GM19467 (cell line): ENCODE results near the gene NEDD1.

ENCODE experiments used
- ATAC-seq: cut with Tn5 transposase; IDR thresholded peaks from one replicate; pipeline ENCODE4 v1.9.1; 2021; ENCODE audit warnings: mild to moderate bottlenecking, moderate library complexity; ENCODE audit not compliant: unreplicated experiment

Gene NEDD1

DNA sequence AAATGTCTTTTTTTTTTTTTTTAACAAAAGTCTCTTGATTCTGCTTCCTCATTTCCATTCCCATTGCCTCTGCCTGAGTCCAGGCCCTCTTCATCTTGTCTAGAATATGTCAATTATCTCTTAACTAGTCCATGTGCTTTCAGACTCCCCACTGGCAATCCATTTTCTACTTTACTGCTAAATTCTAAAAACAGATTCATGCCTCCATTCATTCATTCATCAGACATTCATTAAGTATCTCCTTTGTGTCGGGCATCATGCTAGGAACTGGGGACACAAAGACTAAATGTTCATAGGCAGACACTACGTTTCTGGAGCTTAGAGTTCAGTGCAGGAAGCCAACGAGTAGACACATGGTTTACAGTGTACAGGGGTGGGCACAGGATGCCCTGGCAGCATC is 9.6 kb upstream of the NEDD1 start:
- ATAC-seq: no peak

DNA sequence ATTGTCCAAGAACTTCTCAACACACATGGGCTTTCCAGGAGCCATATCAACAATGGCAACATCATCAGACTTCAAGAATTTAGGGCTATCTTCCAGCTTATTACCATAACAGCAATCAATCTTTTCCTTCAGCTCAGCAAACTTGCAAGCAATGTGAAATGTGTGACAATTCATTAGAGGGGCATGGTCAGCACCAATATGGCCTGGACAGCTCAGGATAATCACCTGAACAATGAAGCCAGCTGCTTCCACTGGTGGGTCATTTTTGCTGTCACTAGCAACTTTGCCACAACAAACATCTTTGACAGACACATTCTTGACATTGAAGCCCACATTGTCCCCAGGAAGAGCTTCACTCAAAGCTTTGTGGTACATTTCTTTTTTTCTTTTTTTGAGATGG is 5.9 kb upstream of the NEDD1 start:
- no peak for ATAC-seq

DNA sequence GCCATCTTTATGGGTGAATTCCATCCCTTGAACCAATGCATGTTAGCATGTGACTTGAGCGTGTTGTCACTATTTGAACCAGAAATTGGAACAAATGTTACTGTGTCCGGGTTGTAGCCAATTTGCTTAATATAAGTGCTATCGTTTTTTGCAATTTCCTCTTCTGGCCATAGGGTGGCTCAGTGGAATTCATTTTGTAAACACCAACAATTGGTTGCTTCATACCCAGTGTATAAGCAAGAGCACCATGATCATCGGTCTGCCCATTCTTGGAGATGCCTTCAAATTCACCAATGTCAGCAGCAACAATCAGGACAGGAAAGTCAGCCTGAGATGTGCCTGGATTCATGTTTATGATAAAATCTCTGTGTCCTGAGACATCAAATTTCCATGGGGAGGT is 5.0 kb upstream of the NEDD1 start:
- no peak for ATAC-seq

DNA sequence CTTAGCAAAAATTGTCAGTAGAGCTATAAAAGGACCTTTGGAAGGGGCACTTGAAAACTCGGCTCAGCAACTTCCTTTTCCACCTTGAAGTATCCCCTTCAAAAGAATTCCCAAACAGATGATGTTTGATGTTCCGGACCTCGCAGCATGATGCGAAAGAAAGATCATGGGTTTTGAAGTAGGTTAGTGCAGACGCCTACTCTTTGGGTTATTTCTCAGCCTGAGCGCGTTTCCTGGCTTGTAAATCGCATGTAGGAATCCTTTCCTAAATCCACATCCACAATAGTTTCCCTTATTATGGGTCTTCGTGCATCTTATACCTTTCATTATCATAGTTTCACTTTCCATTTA is 584 bp upstream of the NEDD1 start:
- ATAC-seq: no peak

DNA sequence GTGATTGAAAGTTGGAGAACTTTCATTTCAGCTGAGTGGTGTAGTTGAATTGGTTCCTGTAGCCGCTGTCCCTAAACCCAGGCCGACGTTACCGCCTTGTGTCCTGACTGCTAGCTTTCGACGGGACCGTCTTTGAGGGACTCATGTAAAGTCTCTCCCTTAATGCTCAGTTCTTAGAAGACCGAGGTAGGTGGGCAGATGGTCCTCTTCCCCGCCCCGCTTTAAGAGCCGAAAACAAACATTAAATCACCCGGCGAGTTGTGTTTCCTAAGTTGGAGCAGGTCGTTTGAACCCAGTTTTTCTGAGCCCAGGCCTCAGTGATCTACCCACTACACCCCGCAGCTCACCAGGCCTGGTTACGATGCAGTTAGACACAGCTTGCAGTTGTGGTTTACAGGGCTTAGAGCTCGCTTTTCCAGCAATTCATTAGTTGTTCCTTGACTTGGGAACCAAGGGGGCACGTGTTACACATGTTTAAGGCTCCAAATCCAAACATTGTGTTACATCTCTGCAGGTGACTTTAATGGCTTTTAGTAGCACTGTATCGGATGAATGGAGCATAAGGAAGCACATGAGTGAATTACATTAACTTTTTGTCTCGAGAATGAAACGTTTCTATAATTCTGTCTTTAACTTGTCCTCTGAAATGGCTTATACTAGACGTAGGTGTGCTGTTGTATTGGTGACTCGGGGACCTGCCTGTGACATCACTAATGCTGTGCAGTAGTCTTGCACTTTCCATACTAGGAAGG is 790 bp downstream of the NEDD1 start:
- ATAC-seq: peak; percentile 20

DNA sequence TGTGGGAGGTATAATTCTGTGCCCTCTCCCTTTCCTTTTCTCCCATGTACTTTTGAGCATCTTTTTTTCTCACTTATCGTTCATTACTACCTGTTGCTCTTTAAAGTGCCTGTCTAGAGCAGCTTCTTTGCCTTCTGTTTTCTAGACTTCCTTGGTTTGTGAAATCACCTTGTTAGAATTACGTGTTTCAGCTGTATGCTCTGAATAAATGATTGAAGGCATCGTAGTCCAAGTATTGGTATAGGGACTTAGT is 1.3 kb downstream of the NEDD1 start:
- no peak for ATAC-seq

DNA sequence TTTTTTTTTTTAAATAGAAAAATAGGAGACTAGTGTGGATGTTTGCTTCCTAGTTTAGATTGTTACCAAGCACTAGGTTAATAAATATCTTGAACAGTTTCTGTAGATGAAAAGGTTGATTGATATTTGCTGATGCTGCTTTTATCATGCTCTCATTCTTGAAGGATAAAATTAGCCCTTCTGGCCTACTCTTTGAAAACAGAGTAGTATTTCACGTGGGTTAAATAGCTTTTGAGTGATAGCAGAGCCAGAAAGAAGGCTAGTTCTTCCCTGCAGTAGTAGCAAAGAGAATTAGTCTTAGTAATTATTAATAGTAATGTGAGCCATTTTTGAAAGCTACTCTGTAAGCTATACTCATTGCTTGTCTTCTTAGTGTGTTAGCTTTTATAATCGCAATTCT is 5.2 kb downstream of the NEDD1 start:
- ATAC-seq: no peak

DNA sequence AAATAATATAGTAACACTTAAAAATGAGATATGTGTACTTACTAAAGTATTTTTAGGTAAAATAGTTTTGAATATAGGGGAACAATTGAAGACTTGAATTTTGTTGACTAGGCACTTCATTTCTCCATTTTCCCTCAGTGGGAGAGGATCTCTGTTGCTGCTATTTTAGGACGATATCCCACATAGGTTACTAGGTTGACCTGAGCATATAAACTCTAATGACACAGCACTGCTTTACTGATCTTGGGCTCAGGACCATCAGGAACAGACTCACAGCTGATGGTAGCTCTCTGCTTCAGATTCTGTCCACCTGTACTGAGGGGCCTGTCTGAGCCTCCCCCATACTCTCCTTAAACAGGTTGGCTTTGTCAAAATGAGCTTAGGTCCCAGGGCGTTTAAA is 5.9 kb downstream of the NEDD1 start:
- ATAC-seq: no peak

DNA sequence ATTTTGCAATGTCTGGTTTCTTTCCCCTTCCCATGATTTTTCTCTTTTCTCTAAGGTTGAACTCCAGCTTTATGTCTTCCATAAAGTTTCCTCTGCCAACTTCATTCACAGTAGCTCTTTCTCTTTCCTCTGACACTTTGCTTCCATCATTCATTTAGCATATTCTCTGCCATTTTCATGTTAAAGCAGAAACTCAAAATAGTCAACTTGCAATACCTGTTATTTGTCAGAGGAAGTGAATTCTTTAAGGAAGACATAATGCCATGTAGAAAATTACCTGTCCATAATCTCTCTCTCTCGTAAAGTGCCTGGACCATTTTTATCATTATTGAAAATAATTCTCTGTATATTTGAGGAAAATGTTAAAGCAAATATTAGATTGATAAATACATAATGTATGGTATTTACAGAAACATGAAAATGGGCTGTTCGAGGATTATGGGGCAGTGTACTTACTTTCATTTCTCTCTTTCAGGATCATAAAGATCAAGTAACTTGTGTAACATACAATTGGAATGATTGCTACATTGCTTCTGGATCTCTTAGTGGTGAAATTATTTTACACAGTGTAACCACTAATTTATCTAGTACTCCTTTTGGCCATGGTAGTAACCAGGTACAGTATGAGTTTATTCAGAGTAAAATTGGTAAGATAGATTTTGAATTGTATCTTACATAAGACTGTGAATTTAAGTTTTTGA is 12.6 kb downstream of the NEDD1 start:
- ATAC-seq: no peak

DNA sequence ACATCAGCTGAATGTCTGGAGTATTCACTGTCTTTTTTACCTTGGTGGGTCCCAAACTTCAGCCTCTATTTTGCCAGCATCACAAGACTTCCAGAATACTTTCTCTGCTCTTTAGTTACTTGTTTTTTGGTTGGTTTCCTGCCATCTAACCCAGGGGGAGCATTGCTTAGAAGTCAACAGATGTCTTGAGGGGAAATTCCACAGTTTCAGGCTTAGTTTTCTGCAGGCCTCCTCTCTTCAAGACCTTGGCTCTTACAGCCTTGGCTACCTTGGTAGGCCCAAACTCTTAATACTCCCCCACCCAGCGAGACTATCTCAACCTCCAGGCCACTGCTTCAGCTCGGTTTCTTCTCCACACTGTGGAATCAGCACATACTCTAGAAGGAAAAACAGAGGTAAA is 41.7 kb downstream of the NEDD1 start:
- ATAC-seq: no peak

DNA sequence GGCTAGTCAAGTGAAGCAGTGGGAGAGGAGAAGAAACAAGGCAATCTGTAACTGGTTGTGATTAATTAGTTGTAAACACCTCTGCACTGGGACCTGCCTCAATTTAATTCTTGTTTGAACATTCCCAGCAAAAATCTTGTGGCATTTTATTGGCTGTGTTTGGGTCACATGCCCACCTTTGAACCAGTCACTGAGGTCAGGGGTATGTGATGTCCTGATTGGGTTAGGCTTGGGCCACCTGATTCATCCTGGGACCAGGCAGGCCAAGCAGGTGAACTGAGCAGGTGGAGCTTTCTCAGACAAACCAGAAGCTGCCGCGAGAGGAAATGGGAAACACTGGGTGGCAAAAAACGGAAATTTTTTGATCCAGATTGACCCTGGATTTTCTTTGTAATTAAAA is 72.5 kb downstream of the NEDD1 start:
- ATAC-seq: no peak

DNA sequence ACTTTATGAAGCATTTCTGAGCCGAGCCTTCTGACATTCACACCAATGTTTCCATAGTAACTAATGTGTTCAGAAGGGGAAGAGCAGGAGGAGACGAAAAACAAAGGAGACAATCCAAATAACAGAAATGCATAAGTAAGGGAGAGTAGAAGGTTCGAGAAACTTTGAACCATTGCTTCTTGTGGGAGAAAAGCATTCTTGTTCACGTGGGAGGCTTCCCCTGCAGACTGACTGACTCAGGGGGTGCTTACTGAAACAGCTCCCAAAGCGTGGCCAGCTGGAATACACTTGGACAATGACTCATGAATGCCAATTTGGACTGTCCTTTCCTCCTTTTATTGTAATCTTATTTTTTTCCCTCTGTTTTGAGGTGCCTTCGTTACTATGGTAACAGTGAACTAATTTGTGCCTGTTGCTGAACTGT is 73.9 kb downstream of the NEDD1 start:
- no peak for ATAC-seq

DNA sequence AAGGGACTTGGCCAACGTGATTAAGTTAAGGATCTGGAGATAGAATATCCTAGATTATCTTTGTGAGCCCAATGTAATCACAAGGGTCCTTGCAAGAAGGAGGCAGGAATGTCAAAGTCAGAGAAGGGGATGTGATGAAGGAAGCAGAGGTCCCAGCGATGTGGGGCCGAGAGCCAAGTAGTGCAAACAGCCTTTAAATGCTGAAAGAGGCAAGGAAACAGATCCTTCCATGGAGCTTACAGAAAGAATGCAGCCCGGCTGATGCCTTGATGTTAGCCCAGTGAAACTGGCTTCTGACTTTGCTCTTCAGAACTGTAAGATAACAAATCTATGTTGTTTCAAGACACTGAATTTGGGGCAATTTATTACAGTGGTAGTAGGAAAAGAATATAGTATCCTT is 74.9 kb downstream of the NEDD1 start:
- no peak for ATAC-seq

DNA sequence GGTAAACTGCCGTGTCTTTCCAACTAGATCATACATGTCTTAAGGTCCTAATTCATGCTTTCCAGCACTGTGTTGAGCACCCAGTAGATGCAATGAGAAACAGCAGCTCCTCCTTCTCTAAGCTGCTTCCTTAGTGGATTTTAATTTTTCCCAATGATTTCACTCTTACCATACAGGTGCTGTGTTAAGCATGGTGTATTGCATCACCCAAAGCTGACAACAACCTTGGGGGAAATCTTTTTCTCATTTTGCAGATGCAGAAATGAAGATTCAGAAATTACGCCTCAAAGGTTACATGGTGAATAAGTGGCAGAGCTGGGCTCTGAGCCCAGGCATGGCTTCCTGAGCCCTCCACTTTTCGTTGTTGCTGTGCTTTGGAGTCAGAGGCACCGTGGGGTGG is 75.6 kb downstream of the NEDD1 start:
- no peak for ATAC-seq

DNA sequence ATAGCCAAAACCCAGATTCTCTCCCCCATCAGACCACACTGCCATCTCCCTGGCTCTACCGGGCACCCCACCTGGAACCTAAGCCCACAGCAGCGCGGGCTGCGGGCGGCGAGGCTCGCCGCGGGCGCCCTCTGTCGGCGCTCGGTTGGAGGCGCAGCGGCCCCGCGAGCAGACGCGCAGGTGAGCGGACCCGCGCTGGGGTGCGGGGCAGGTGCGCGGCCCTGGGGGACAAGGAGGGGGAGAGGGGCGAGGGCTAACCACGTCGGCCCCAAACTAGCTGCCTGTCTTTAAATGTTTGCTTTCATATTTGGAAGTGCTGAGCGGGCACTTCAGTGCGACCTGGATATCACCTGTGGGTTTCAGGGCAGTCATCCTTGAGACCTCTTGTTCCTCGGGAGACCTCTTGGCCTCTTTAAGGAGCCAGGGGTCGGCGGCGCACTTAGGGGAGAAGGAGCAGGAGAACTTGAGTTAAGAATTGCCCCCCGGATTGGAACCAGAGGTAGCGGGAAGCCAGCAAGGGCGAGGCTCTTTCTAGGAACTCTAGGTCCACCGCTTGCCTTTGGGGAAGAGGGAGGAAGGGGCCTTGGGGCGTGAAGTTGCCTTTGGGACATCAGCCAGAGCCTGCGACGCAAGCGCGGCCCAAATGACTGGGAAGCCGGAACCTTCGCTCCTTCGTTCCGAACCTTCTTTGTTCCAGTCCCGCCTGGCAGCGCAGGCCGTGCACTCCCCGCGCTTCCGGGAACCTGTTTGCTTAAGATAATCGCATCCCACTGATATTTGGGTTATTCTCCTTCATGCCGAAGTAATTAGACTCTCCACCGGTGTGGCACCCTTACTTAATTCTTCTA is 78.7 kb downstream of the NEDD1 start:
- peak; percentile 87 for ATAC-seq

DNA sequence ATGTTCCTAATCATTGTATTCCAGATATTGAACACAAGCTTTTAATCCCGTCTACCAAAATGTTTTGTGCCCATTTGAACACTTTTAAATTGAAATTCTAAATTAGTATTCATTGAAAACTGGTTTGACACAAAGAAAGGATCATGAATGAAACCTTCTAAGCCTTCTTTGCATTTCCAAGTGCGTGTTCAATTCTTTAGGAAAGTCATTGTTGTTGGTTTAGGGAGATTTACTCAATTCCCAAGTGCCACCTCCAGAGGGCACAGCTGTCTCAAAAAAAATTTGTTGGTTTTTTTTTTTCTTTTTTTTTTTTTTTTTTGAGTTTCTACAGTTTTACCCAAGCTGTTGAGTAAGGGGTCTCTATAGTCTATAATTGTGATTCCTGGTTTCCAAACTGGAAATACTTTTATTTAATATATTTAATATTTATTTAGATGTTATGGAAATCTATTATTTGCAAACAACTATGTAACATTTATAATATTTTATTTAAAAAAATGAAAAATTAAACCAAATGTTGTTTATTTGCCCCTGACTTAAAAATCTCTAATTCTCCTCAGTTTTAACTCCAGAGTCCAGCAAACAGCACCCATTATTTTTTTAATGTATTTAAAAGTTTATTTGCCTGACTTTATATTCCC is 79.9 kb downstream of the NEDD1 start:
- no peak for ATAC-seq

DNA sequence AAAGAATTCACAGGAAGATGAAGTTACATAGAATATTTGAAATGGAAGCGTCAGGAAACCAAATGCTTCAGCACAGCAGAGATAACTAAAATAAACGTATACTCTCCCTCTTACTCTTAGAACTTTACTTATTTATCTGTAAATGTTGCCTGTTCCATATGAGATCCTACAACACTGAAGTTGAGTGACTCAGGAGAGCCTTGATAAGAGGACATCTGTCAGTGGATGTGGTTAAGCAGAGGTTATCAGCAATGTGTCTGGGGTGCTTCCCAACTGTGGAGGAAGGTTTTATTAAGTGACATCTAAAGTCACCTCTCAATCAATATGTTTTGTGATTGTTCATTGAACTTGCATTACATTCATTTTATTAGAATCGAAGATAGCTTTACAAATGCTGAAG is 81.9 kb downstream of the NEDD1 start:
- no peak for ATAC-seq

DNA sequence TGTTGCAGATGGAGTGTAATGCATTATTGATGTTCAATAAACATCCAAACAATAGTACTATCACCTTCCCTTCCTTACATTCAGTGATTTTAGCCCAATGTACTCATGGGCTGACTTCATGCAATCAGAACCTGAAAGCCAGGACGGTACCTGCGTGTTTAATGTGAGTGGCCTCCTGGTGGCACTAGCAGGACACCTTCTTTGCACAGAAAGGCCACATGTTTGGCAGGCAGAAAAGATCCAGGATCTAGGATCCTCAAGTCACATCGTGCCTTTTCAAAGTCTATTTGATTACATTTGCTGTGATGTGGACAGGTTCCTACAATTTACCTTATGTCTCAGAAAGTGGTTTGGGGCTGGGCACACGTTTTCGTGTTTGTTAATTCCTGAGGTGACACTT is 82.9 kb downstream of the NEDD1 start:
- ATAC-seq: no peak

DNA sequence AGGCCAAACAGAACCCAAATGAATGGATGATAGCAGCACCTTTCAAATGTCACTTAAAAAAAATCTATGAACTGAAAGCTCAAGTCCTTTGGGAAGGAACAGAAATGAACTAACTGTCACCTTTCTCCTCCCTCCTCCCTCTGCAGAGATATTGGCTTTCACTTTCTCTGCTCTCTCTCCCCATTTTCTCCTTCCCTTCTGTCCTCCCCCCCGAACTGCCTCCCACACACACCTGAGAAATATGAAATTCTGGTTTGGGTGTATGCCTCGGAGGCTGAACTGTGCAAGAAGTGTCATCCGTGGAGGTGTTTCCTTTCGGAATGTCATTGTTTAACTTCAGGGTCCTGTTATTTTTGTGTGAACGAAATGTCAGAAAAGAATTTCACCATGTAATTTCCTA is 87.8 kb downstream of the NEDD1 start:
- ATAC-seq: no peak

DNA sequence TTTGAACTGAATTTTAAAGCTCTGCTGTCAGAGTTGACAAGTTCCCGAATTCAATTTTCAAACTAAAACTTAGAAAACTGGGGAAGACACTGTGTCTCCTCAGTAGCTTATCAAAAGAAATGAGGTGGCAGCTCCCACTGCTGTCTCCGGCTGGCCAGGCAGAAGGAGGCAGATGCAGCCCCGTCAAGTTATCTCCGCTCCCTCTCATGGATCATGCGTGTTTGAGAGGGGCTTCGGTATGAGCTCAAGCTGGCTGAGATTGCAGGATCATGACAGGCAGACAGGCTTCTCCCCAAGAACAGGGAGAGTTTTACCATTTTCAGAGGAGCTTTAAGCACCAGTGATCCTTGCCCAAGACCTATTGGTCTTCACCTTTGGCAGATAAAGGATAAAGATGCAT is 88.8 kb downstream of the NEDD1 start:
- no peak for ATAC-seq

DNA sequence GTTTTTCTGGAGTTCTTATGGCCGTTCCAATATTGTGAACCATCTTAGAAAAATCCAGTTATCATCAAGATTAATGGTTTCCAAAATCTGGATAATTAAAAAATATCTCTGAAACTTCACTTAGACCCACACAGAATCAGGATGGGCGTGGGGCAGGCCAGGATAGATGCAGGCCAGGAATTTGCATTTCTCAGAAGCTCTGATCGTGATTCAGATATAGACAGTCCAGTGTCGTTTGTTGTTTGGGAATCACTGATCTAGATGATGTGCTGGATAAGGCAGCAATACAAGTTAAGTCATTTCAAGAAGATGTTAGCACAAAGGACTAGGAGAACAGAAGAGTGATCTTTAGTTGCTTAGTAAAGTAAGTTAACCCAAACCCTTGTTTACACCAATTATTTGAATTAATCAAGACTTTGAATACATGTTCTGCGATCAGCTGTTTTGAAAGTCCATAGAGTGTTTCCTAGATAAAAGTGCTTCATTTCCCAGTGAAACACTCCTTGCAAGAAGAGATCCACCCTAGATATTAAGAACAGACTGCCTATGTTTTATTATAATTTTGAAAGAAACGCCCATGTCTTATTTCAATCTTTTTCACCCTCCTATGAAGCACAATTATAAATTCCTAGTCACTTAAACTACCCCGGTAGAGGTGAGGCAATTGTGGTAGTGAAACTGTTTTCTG is 90.9 kb downstream of the NEDD1 start:
- ATAC-seq: no peak
